AG10803 (cell line): ENCODE measurements around the gene S100A16.

Experiments
- DNase-seq: peaks from one replicate; pipeline ENCODE4 v3.0.0; 2010; ENCODE audit warnings: low read depth
- H3K4me3 ChIP-seq: 2 replicates; pipeline ENCODE4 v1.5.1; 2011; ENCODE audit warnings: mild to moderate bottlenecking, low read length, control low read depth
- TF ChIP-seq, protein P1 (sequence below): conservative IDR thresholded peaks from 2 replicates; pipeline ENCODE4 v1.5.1; 2011; ENCODE audit warnings: mild to moderate bottlenecking, low read length, control low read depth, inconsistent platforms

S100A16 gene

DNA sequence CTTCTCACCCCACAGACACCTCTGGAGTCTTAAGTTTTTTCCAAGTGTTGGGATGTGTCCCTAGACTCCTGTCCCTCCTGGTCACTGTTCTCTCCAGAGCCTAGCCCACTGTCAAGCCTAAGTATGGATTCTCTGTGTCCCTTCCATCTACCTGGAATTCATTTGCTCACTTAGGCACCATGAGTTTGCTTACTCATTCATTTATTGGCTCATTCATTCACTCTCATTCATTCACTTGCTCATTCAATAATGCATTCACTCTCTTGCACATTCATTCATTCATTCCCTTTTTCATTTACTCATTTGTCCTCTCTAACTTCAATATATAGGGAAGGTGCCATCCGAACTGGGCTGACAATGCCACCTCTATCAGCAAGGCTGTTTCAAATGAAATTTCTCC lies 1.6 kb downstream of the S100A16 start:
- H3K4me3 ChIP-seq = peak overlapping the region; percentile 95
- no peak for DNase-seq
- TF ChIP-seq, protein P1, sequence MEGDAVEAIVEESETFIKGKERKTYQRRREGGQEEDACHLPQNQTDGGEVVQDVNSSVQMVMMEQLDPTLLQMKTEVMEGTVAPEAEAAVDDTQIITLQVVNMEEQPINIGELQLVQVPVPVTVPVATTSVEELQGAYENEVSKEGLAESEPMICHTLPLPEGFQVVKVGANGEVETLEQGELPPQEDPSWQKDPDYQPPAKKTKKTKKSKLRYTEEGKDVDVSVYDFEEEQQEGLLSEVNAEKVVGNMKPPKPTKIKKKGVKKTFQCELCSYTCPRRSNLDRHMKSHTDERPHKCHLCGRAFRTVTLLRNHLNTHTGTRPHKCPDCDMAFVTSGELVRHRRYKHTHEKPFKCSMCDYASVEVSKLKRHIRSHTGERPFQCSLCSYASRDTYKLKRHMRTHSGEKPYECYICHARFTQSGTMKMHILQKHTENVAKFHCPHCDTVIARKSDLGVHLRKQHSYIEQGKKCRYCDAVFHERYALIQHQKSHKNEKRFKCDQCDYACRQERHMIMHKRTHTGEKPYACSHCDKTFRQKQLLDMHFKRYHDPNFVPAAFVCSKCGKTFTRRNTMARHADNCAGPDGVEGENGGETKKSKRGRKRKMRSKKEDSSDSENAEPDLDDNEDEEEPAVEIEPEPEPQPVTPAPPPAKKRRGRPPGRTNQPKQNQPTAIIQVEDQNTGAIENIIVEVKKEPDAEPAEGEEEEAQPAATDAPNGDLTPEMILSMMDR = no peak

DNA sequence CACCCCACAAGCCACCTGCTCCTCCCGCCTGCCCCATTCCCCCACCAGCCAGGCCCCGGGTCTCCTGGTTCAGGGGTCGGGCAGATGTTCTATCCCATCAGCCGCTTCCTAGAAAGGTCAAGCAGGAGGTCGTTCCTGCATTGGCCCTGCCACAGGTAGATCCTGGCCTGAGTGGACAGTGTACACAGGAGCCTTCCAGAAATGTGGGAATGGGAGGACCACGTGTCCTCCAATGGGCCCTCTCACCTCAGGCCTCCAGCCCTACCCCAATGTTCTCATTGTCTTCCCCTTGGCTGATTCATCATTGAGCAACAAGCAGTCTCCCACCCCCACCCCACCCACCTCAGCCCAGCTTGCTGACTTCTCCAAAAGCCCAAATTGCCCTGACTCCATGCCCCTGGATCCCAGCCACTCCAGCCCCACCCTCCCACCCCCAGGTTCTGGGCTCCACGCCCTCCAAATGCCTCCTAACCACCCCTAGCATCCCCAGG lies 2.1 kb downstream of the S100A16 start:
- H3K4me3 ChIP-seq = peak overlapping the region; percentile 95
- DNase-seq = peak; percentile 48
- TF ChIP-seq, protein P1 = no peak

DNA sequence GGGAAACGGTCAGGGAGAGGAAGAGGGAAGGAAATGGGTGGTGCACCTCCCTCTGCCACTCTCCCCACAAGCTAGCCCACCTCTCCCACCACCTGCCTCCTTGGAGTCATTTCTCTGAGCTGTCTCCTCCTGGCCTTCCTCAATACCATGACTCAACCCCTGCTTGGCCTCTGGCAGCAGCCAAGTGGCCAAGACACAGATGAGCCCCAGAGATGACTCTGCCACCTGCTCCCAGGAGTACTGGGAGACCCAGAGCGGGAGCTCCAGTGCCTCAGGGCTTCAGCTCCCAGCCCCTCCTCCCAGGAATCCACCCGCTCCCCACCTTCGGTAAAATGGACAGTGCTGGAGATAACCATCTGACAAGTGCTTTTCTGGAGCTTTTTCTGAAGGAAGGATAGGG lies 2.6 kb downstream of the S100A16 start:
- DNase-seq = no peak
- peak overlapping the region; percentile 95 for H3K4me3 ChIP-seq
- TF ChIP-seq, protein P1 = no peak

DNA sequence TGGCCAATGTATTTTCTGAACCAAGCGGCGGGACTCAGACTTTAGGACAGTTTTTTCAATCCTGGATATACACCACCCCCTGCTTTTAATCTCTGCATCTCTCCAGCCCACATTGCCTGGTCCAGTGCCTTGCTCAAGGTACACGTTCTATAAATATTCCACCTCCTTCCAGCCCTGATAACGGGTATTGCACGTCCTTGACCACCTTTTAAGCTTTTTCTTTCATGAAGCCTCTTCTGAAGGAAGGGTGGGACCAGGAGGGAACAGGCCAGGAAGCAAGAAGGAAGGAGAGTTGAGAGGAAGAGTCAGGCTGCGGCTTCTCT lies 3.4 kb downstream of the S100A16 start:
- DNase-seq = no peak
- peak overlapping the region; percentile 67 for H3K4me3 ChIP-seq
- TF ChIP-seq, protein P1 = no peak

DNA sequence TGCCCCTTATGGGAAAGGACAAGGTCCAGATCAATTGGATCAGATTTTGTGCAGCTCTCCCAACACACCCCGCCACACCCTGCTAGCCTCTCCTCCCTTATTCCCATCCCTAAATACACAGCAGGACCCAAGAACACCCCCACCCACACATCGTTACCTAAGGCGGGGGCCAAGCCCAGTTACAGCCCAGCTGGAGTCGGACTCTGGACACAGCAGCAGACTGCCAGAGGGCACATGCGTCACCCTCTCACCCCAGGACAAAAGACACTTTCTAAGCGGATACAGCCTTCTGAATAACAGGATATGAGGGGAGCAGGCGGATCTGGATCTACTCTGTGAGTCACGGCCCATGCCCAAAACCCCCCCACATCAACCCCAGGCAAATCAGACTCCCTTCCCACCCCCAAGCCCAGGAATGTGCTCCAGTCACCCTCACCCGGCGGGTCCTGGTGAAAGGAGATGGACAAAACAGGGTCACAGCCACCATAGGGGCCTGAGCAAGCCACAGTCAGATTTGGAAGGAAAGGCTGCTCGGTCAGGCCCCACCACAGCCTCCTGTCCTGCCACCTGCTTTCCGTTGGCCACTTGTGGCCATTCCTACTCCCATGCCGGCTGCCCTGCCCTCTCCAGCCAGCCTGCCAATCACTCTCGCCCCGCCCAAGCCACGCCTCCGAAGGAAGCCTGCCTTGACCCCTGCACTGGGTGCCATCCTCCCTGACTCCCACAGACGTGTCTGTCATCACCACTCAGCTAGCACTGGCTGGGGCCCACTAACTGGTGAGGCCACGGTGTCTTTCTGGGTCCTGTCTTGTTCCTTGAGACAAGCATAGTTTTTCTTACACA lies 4.0 kb downstream of the S100A16 start:
- peak overlapping the region; percentile 67 for H3K4me3 ChIP-seq

DNA sequence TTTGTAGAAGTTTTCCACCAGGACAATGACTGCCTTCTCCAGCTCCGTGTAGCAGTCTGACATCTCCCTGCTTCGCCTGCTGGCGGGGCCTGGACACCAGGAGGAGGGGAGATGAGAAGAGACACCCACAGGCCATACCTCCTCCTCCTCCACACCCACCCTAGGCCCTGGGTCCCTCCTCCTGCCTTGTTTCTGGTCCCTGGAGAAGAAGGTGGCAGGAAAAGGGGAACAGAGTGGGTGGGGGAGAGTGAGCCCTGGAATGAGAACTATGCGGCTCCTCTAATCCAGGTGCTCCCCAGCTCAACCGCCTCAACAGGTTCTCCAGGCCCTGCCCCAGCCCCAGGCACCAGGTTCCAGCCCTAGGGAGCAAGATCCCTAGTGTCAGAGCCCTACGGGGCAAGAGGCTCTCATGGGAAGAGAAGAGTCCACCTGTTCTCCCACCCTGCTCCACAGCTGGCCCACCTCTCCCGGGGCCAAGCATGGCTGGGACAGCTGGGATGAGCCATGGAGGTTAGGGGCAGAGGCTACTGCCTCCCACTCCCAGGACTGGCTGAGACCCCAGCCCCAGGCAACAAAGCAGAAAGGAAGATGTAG lies 4.8 kb downstream of the S100A16 start:
- TF ChIP-seq, protein P1 = no peak
- DNase-seq = no peak
- peak overlapping the region; percentile 67 for H3K4me3 ChIP-seq

More for the DNA sequence above, 4.0 kb downstream of the S100A16 start:
- TF ChIP-seq, protein P1 = no peak
- DNase-seq = peak; percentile 86

DNA sequence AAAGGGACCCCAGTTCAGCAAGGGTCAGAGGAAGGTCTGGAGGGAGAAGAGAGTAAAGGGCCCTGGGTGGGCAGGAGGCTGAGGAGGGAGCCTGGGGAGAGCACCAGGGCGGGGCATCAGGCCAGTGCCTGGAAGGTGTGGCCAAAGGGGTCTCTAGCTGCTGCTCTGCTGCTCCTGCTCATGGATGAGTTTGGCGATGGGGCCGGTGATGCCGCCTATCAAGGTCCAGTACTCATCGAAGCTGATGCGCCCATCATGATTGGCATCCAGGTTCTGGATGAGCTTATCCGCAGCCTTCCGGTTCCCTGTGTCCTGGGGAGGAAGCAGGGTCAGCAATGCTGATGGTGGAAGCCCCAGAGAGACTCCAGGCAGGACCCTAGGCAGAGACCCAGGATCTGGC lies 5.6 kb downstream of the S100A16 start:
- no peak for DNase-seq
- no peak overlapping the region for H3K4me3 ChIP-seq
- TF ChIP-seq, protein P1 = no peak
